Lower lobe of right lung (tissue), 2 donors: ENCODE results near the gene C17orf78. TPM values are rescaled to one million over a fixed set of nuclear protein-coding genes. Genes with fewer than 3 reads are reported as not detected.

Experiments
- ATAC-seq, 2 donors: fragments of 200-7000 bp; cut with Tn5 transposase; one replicate each; pipeline ENCODE4 v1.9.1; 2020 to 2022; ENCODE audit warnings: mild to moderate bottlenecking in 2 of 2, moderate library complexity in 2 of 2
- DNase-seq: peaks from one replicate; pipeline ENCODE4 v3.0.0-alpha.2; 2020
- H3K27ac ChIP-seq: fragments of 200-600 bp; one replicate; pipeline ENCODE4 v1.8.0; 2022
- H3K27me3 ChIP-seq: fragments of 200-600 bp; one replicate; pipeline ENCODE4 v1.8.0; 2022; ENCODE audit warnings: low read depth
- H3K36me3 ChIP-seq: fragments of 200-600 bp; one replicate; pipeline ENCODE4 v1.8.0; 2022; ENCODE audit warnings: mild to moderate bottlenecking
- H3K4me1 ChIP-seq: fragments of 200-600 bp; one replicate; pipeline ENCODE4 v1.8.0; 2022
- H3K4me3 ChIP-seq: fragments of 200-600 bp; one replicate; pipeline ENCODE4 v1.8.0; 2022; ENCODE audit warnings: mild to moderate bottlenecking
- H3K9me3 ChIP-seq: fragments of 200-600 bp; one replicate; pipeline ENCODE4 v1.8.0; 2022
- CTCF ChIP-seq: fragments of 200-600 bp; IDR thresholded peaks from one replicate; pipeline ENCODE4 v1.8.0; 2022; ENCODE audit warnings: antibody characterized with exemption, mild to moderate bottlenecking
- intact Hi-C: fragments of 100-400 bp; cut with DNase I; formaldehyde crosslinking; loops from one replicate; pipeline ENCODE4 v1.11.0; 2022
- total RNA-seq: library from RNA; stranded (reverse); fragmentation: NEBNext Ultra II Directional; extraction: Animal tissue kit (Norgen Biotek cat#: 25700); gene quantifications from one replicate; pipeline ENCODE4 v1.2.1, GENCODE V29; 2021
- donor health status: DM: no; HTN: yes; CAD: no; lungs with severe emphysema.

Gene C17orf78
- total RNA-seq, 1 donor from 2014 or later = not detected

DNA sequence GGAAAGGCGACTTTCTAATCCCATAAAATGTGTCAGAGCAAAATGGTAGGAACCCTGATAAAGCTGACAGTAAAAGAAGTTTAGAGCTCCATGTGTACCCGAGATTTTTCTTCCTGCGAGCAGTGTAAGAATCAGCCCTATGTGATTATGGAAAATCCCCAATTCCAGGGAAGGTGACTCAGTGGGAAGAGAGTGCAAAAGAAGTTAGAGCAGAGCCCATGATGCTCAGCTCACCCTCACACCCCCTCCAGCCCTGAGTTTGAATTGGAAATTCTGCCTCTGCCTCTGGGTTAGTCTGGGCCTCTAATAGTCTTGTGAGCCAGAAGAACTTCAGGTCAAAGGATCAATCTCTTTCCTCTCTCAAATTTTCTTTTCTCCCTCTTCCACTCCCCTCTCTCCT is 12.5 kb downstream of the C17orf78 start:
- Histone ChIP-seq H3K27ac (no peak overlapping the region), H3K4me1 (no peaks in the 10 kb centered on the region), H3K36me3 (no peaks in the 10 kb centered on the region), H3K9me3 (no peaks in the 10 kb centered on the region), H3K4me3 (no peak overlapping the region), H3K27me3 (no peaks in the 10 kb centered on the region)
- no peak for ATAC-seq
- no peak for TF ChIP-seq CTCF
- intact Hi-C loops = no loop called here
- DNase-seq = no peak

DNA sequence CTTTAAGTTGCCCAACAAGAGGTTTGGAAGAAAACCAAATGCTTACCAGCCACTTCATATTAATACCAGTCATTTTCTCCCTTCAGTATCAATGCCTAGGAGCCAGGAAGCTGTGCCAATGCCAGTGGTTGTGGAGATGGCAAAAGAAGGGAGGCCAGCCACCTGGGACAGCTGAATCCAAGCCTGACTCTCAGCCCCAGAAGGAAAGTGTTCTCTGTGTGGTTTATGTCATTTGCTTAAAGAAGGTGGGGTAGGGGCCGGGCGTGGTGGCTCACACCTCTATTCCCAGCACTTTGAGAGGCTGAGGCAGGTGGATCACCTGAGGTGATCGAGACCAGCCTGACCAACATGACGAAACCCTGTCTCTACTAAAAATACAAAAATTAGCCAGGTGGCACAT is 13.4 kb downstream of the C17orf78 start:
- no peak for TF ChIP-seq CTCF

DNA sequence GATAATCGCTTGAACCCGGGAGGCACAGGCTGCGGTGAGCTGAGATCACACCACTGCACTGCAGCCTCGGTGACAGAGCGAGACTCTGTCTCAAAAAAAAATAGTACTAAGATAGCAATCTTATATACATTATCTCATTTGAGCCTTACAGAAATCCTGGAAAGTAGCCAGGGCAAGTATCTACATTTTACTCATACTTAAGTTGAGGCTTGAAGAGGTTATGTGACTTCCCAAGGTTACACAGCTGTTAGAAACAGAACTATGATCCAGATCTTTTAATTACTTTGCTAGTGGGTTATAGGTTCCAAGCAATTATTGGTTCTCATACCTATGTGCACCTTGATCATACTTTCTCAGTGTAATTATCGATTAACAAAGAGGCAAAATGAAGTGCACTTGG is 15.4 kb downstream of the C17orf78 start:
- no peak overlapping the region for H3K4me3 ChIP-seq
- no peaks in the 10 kb centered on the region for H3K27me3 ChIP-seq
- intact Hi-C loops = no loop called here
- H3K4me1 ChIP-seq = no peaks in the 10 kb centered on the region
- DNase-seq = no peak
- H3K9me3 ChIP-seq = no peaks in the 10 kb centered on the region
- no peak for TF ChIP-seq CTCF
- no peak overlapping the region for H3K27ac ChIP-seq
- ATAC-seq = no peak
- H3K36me3 ChIP-seq = no peaks in the 10 kb centered on the region

More for the DNA sequence above, 13.4 kb downstream of the C17orf78 start:
- H3K27me3 ChIP-seq = no peaks in the 10 kb centered on the region
- peak in 1 of 2 donors; percentile 30 for ATAC-seq
- no peaks in the 10 kb centered on the region for H3K36me3 ChIP-seq
- intact Hi-C loops = no loop called here
- H3K4me1 ChIP-seq = no peaks in the 10 kb centered on the region
- H3K27ac ChIP-seq = no peak overlapping the region
- H3K4me3 ChIP-seq = no peak overlapping the region
- H3K9me3 ChIP-seq = no peaks in the 10 kb centered on the region
- no peak for DNase-seq

- intact Hi-C loops = no loop called here
- DNase-seq (no peak), ATAC-seq (peak; percentile 41 to 66)
- Histone ChIP-seq H3K4me3 (no peak overlapping the region), H3K9me3 (no peaks in the 10 kb centered on the region), H3K36me3 (no peaks in the 10 kb centered on the region), H3K4me1 (no peaks in the 10 kb centered on the region), H3K27me3 (no peaks in the 10 kb centered on the region), H3K27ac (no peak overlapping the region)
- no peak for TF ChIP-seq CTCF
Observed at GRCh38 chr17:37392024-37392590, 16.3 kb downstream of the C17orf78 start.

- TF ChIP-seq CTCF = no peak
- intact Hi-C loops = no loop called here
- no peak overlapping the region for H3K27ac ChIP-seq
- no peaks in the 10 kb centered on the region for H3K27me3 ChIP-seq
- no peaks in the 10 kb centered on the region for H3K9me3 ChIP-seq
- H3K36me3 ChIP-seq = no peaks in the 10 kb centered on the region
- no peak overlapping the region for H3K4me3 ChIP-seq
- no peaks in the 10 kb centered on the region for H3K4me1 ChIP-seq
- ATAC-seq = no peak
- no peak for DNase-seq
Observed at GRCh38 chr17:37393352-37393751, 17.6 kb downstream of the C17orf78 start.
